HUES64 (cell line): Measurements from ENCODE around the gene NPIPB4. TPM values are rescaled to one million over a fixed set of nuclear protein-coding genes. Genes with fewer than 3 reads are reported as not detected.
"Not testable (repeated sequence)": the region's sequence is repeated elsewhere in the genome, so short reads cannot be mapped to it uniquely, and the experiment has no call there.

Experiments
- H3K27ac ChIP-seq: 2 replicates; pipeline ENCODE4 v1.7.0; 2013; ENCODE audit warnings: low read depth, low read length, inconsistent platforms
- H3K27me3 ChIP-seq: 2 replicates; pipeline ENCODE4 v1.6.1; 2013; ENCODE audit warnings: mild to moderate bottlenecking, low read length; ENCODE audit not compliant: insufficient read depth
- H3K36me3 ChIP-seq: 2 replicates; pipeline ENCODE4 v1.6.1; 2013; ENCODE audit warnings: mild to moderate bottlenecking, low read length; ENCODE audit not compliant: insufficient read depth
- H3K4me1 ChIP-seq: 2 replicates; pipeline ENCODE4 v1.6.1; 2013; ENCODE audit warnings: mild to moderate bottlenecking, low read length, moderate library complexity; ENCODE audit not compliant: insufficient read depth
- H3K4me3 ChIP-seq: 2 replicates; pipeline ENCODE4 v1.5.1; 2013; ENCODE audit warnings: mild to moderate bottlenecking, low read length, moderate library complexity
- H3K9ac ChIP-seq: 2 replicates; pipeline ENCODE4 v1.6.1; 2013; ENCODE audit warnings: mild to moderate bottlenecking, low read depth, low read length
- H3K9me3 ChIP-seq: 2 replicates; pipeline ENCODE4 v1.6.1; 2013; ENCODE audit warnings: low read depth, low read length; ENCODE audit not compliant: insufficient read depth
- WGBS: fragments of 150-250, 120-280 bp; methylation state at CpG from one replicate; pipeline ENCODE4 v1.1.7; 2013; ENCODE audit warnings: missing lambda C conversion rate; 5-methylcytosine and 5-hydroxymethylcytosine counted together
- polyA plus RNA-seq, 2 experiments: library from polyadenylated mRNA; stranded (reverse); fragments of 50-300 nt; gene quantifications; one replicate each; pipeline ENCODE4 v1.2.3, GENCODE V29; 2013

Gene NPIPB4
- 21.3 TPM for polyA plus RNA-seq (2013, experiment 1 of 2)
- polyA plus RNA-seq (2013, experiment 2 of 2), result 18.3 TPM

DNA sequence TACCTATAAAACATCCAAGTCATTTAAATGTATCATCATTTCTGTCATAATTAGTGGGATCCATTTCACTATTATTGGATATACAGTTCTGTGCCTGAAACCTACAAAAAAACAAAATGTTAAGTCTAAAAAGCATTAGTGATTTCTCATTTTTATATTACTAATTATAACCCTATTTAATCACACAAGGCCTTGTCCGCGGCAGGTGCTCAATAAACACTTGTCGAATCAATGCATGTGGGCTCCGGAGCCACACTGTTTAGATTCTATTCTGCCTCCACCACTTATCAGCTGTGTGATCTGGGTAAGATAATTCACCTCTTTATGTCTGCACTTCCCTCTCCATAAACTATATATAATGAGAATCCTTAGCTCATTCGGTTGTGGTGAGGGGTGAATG is at the start of gene NPIPB4:
Gene NPIPB4, minus strand, starts transcription at position 101 of the 400 bp plus-strand sequence. CDS start 378 bp downstream, outside the sequence.
- not testable (repeated sequence) for H3K36me3 ChIP-seq, H3K9ac ChIP-seq, H3K4me1 ChIP-seq, H3K4me3 ChIP-seq, H3K9me3 ChIP-seq, H3K27me3 ChIP-seq, H3K27ac ChIP-seq
- WGBS, result no CpG with 5 or more reads among the region's 5 CpGs

DNA sequence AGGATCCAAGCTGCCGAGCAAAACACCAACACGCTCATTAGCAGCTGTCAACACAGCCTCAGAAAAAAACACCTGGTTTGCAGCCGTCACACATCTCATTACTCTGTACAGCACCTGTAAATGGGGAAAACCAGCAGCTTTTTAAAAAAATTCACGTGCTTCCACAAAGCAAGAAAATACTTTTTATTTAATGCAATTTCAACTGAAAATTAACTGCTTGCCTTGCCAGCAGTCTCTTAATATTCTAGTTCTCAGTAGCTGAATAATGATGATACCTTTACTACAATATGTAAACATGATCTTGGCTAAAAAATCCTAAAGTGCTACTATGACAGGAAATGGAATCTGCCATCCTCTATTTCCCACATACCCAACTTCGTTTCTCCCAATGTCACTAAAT is 41.4 kb upstream of the NPIPB4 start:
- not testable (repeated sequence) for H3K4me1 ChIP-seq, H3K9me3 ChIP-seq, H3K9ac ChIP-seq, H3K36me3 ChIP-seq, H3K27ac ChIP-seq, H3K27me3 ChIP-seq, H3K4me3 ChIP-seq
- WGBS, result 91% methylated on average over 3 of the region's 5 CpGs

DNA sequence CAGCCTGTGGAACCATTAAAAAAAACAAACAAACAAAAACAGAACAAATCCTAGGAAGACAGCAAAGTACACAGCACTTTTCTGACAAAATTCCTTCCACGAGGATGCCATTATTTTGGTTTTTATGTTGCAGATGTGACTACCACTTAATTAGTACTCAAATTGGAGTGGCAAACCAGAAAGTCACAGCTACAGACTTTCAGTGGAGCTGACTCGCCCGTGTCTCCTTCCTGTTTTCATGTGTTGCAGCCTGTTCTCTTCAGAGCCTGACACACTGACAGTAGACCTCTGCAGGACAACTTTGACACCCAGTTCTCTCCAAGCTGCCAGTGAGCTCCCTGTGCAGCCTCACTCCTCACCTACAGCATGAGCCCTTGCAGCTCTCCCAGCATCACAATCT is 24.4 kb upstream of the NPIPB4 start:
- not testable (repeated sequence) for H3K27me3 ChIP-seq, H3K4me1 ChIP-seq, H3K9me3 ChIP-seq, H3K9ac ChIP-seq, H3K27ac ChIP-seq, H3K4me3 ChIP-seq, H3K36me3 ChIP-seq
- WGBS, result 74% methylated on average over 3 of the region's 3 CpGs

DNA sequence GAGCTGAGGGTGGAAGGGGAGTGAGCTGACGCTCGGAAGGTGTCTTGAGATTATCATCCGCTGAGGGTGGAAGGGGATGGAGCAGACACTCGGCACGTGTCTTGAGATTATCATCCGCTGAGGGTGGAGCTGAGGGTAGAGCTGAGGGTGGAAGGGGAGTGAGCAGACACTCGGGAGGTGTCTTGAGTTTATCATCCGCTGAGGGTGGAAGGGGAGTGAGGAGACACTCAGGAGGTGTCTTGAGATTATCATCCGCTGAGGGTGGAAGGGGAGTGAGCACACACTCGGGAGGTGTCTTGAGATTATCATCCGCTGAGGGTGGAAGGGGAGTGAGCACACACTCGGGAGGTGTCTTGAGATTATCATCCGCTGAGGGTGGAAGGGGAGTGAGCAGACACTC is 20.4 kb downstream of the NPIPB4 start:
- H3K27ac ChIP-seq, H3K9ac ChIP-seq, H3K4me1 ChIP-seq, H3K9me3 ChIP-seq, H3K36me3 ChIP-seq: not testable (repeated sequence)
- Histone ChIP-seq H3K4me3 (0 out of 2 replicates have a peak overlapping the region, but pooled peaks have one; percentile 33), H3K27me3 (peaks cover 11% of the 10 kb centered on the region)
- WGBS, result 13% methylated on average over 3 of the region's 13 CpGs

DNA sequence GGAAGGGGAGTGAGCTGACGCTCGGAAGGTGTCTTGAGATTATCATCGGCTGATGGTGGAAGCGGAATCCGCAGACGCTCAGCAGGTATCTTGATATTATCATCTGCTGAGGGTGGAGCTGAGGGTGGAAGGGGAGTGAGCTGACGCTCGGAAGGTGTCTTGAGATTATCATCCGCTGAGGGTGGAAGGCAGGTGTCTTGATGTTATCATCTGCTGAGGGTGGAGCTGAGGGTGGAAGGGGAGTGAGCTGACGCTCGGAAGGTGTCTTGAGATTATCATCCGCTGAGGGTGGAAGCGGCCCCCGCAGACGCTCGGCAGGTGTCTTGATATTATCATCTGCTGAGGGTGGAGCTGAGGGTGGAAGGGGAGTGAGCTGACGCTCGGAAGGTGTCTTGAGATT is 21.2 kb downstream of the NPIPB4 start:
- Histone ChIP-seq H3K4me3 (peak overlapping the region; percentile 37; the same call in 1 of the 2 replicates), H3K27me3 (peaks cover 11% of the 10 kb centered on the region)
- not testable (repeated sequence) for H3K9me3 ChIP-seq, H3K36me3 ChIP-seq, H3K4me1 ChIP-seq, H3K27ac ChIP-seq, H3K9ac ChIP-seq
- 4% methylated on average over 3 of the region's 18 CpGs for WGBS

DNA sequence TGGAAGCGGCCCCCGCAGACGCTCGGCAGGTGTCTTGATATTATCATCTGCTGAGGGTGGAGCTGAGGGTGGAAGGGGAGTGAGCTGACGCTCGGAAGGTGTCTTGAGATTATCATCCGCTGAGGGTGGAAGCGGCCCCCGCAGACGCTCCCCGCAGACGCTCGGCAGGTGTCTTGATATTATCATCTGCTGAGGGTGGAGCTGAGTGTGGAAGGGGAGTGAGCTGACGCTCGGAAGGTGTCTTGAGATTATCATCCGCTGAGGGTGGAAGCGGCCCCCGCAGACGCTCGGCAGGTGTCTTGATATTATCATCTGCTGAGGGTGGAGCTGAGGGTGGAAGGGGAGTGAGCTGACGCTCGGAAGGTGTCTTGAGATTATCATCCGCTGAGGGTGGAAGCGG is 21.8 kb downstream of the NPIPB4 start:
- WGBS, result 3% methylated on average over 6 of the region's 24 CpGs
- not testable (repeated sequence) for H3K4me1 ChIP-seq, H3K9ac ChIP-seq, H3K27ac ChIP-seq, H3K9me3 ChIP-seq, H3K36me3 ChIP-seq
- peak overlapping the region; percentile 26; the same call in 1 of the 2 replicates for H3K4me3 ChIP-seq
- H3K27me3 ChIP-seq, result peaks cover 11% of the 10 kb centered on the region

DNA sequence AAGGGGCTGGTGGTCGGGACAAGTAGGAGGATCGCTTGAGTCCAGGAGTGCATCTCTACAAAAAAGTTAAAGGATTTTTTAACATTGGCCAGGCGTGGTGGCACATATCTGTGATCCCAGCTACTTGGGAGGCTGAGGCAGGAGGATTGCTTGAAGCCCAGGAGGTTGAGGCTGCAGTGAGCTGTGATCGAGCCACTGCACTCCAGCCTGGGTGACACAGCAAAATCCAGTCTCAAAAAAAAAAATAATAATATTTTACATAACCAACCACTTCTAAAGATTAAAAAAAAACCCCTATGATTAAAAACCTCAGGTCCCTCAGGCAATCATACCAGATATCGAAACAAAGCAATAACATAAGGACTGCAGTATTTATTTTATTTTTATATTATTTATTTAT is 23.3 kb downstream of the NPIPB4 start:
- H3K27ac ChIP-seq, H3K4me1 ChIP-seq, H3K4me3 ChIP-seq, H3K9ac ChIP-seq, H3K36me3 ChIP-seq, H3K9me3 ChIP-seq: not testable (repeated sequence)
- H3K27me3 ChIP-seq, result peaks cover 11% of the 10 kb centered on the region
- WGBS, result no CpG with 5 or more reads among the region's 5 CpGs

DNA sequence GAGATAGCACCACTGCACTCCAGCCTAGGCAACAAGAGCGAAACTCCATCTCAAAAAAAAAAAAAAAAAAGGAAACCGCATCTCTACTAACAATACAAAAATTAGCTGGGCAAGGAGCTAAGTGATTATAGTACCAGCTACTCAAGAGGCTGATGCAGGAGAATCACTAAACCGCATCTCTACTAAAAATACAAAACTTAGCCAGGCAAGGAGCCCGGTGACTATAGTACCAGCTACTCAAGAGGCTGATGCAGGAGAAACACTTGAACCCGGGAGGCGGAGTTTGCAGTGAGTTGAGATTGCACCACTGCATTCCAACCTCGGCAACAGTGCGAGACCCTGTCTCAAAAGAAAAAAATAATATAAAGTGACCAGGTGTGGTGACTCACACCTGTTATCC is 27.6 kb downstream of the NPIPB4 start:
- H3K4me3 ChIP-seq, H3K27me3 ChIP-seq: not testable (repeated sequence)
- WGBS, result 94% methylated on average over 6 of the region's 8 CpGs

DNA sequence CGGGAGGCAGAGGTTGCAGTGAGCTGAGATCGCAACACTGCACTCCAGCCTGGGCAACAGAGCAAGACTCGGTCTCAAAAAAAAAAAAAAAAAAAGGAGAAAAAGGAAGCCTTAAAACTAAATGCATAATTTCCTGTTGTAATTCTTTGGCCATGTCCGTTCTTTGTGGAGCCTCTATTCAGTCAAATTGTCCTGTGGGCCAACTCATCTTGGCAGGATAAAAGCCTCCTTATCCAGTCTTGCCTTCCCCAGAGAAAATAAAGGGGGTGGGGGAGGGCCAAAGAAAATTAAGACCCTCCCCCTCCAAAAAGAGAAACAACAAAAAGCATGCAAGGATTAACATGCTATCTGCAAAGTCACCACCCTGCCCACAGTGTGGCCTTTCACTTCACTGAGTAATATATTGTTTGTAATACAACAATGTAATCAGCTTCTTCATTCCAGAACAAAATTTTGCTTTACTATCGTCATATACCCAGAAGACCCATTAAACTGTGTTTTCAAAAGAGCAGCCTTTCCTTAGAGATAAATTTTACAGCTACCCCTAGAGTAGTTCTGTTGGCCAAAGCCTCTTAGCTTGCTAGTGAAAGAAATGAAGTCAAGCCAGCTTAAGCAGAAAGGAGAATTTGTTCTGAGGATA is 31.4 kb downstream of the NPIPB4 start:
- H3K27me3 ChIP-seq, H3K4me3 ChIP-seq, H3K36me3 ChIP-seq, H3K9me3 ChIP-seq, H3K9ac ChIP-seq, H3K4me1 ChIP-seq, H3K27ac ChIP-seq: not testable (repeated sequence)
- 89% methylated on average over 4 of the region's 5 CpGs for WGBS

More for the DNA sequence above, 27.6 kb downstream of the NPIPB4 start:
- not testable (repeated sequence) for H3K36me3 ChIP-seq, H3K27ac ChIP-seq, H3K9ac ChIP-seq, H3K4me1 ChIP-seq, H3K9me3 ChIP-seq

DNA sequence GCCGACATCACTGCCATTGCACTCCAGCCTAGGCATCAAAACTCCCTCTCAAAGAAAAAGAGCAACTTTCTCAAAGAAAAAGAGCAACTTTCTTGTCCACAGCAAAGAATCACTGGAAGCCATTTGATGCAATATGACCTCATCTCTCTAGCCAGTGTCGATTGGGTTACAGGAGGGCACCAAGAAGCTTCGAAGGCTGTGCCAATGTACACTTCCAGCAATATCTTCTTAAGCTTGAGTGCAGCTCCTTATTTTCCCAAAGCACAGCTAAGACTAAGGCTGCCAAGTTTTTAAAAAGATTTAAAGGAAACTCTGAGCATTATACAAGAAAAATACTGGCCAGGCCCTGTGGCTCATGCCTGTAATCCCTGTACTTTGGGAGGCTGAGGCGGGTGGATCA is 32.0 kb downstream of the NPIPB4 start:
- WGBS, result 92% methylated on average over 4 of the region's 4 CpGs
- H3K4me3 ChIP-seq, H3K9me3 ChIP-seq, H3K36me3 ChIP-seq, H3K4me1 ChIP-seq, H3K27me3 ChIP-seq, H3K9ac ChIP-seq, H3K27ac ChIP-seq: not testable (repeated sequence)

DNA sequence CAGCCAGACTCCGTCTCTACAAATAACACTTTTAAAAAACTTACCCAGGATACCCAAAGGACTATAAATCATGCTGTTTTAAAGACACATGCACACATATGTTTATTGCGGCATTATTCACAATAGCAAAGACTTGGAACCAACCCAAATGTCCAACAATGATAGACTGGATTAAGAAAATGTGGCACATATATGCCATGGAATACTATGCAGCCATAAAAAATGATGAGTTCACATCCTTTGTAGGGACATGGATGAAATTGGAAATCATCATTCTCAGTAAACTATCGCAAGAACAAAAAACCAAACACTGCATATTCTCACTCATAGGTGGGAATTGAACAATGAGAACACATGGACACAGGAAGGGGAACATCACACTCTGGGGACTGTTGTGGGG is 34.3 kb downstream of the NPIPB4 start:
- H3K9me3 ChIP-seq, H3K9ac ChIP-seq, H3K36me3 ChIP-seq, H3K27ac ChIP-seq, H3K4me1 ChIP-seq, H3K27me3 ChIP-seq, H3K4me3 ChIP-seq: not testable (repeated sequence)
- no CpG with 5 or more reads among the region's 3 CpGs for WGBS

DNA sequence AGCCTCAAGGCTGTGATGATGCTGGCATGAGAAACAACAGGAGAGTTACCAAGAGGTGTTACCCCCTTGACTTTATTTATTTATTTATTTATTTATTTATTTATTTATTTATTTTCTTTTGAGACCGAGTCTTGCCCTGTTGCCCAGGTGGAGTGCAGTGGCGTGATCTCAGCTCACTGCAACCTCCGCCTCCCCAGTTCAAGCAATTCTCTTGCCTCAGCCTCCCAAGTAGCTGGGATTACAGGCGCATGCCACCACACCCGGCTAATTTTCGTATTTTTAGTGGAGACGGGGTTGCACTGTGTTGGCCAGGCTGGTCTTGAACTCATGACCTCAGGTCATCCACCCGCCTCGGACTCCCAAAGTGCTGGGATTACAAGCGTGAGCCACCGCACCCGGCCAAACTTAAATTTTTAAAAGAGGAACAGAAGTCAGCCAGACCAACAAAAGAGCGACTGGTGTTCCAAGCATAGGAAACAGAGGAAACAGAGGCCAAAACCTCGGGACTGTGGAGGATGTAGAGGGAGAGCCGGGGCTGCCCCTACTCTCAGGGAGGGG is 36.6 kb downstream of the NPIPB4 start:
- not testable (repeated sequence) for H3K27me3 ChIP-seq, H3K4me1 ChIP-seq, H3K9me3 ChIP-seq, H3K27ac ChIP-seq
- 98% methylated on average over 15 of the region's 15 CpGs for WGBS
- H3K9ac ChIP-seq, result peak overlapping the region; percentile 92; the same call in 1 of the 2 replicates
- peak overlapping the region; percentile 81 for H3K4me3 ChIP-seq
- H3K36me3 ChIP-seq, result peaks cover 12% of the 10 kb centered on the region; the same call in 1 of the 2 replicates
